Thyroid gland (tissue), 4 donors: ENCODE measurements around the gene S100A6.

ENCODE experiments used
- CTCF ChIP-seq, 6 experiments: fragments of 200-600 bp in 3 of 6; fragments of 450-650 bp in 3 of 6; sonication (generic) in 3 of 6; IDR thresholded peaks; one replicate each; pipeline ENCODE4 v1.5.1; 2016 to 2019; ENCODE audit warnings: antibody characterized with exemption in 6 of 6, mild to moderate bottlenecking in 2 of 6, inconsistent platforms in 1 of 6, moderate library complexity in 1 of 6
- POLR2A ChIP-seq, 2 donors: fragments of 450-650 bp; IDR thresholded peaks; one replicate each; pipeline ENCODE4 v1.6.1; 2017; ENCODE audit warnings: antibody characterized with exemption in 2 of 2, mild to moderate bottlenecking in 2 of 2, moderate library complexity in 1 of 2

GRCh38 chr1:153538315-153538821 is 2.6 kb upstream of the S100A6 start:
- TF ChIP-seq CTCF (IDR thresholded peaks at IDR 0.05) (no peak), POLR2A (IDR thresholded peaks at IDR 0.05) (no peak)
